GM23338 (cell line): ENCODE results near the gene SEC14L6.

Experiments
- CTCF ChIP-seq, 2 experiments: fragments of 200-600 bp in 1 of 2; sonication (generic) in 1 of 2; conservative IDR thresholded peaks; 2 replicates each; pipeline versions ENCODE4 v1.5.1 to v1.6.1; 2016 to 2017; ENCODE audit warnings: antibody characterized with exemption in 2 of 2, low read depth in 2 of 2, mild to moderate bottlenecking in 2 of 2, moderate library complexity in 1 of 2
- ETS1 ChIP-seq: IDR thresholded peaks from 2 replicates; pipeline ENCODE4 v1.6.1; 2016; ENCODE audit warnings: antibody characterized with exemption
- EZH2 ChIP-seq: fragments of 200-600 bp; sonication (generic); IDR thresholded peaks from one replicate; pipeline ENCODE4 v1.8.0; 2017; ENCODE audit warnings: antibody characterized with exemption, mild to moderate bottlenecking, low read depth; ENCODE audit not compliant: unreplicated experiment
- EZH2phosphoT487 ChIP-seq: fragments of 200-600 bp; sonication (generic); IDR thresholded peaks from one replicate; pipeline ENCODE4 v1.8.1; 2018; ENCODE audit warnings: antibody characterized with exemption; ENCODE audit not compliant: unreplicated experiment
- JUNB ChIP-seq: IDR thresholded peaks from one replicate; pipeline ENCODE4 v1.6.1; 2016; ENCODE audit warnings: antibody characterized with exemption; ENCODE audit not compliant: unreplicated experiment
- POLR2AphosphoS5 ChIP-seq: IDR thresholded peaks from 2 replicates; pipeline ENCODE4 v1.6.1; 2016; ENCODE audit warnings: antibody characterized with exemption, low read depth
- REST ChIP-seq: IDR thresholded peaks from one replicate; pipeline ENCODE4 v1.6.1; 2018; ENCODE audit warnings: antibody characterized with exemption; ENCODE audit not compliant: unreplicated experiment

- TF ChIP-seq CTCF (conservative IDR thresholded peaks at IDR 0.05; ENCODE audit: low read depth in 2 of 2) (no peak), JUNB (no peak), POLR2AphosphoS5 (no peak), ETS1 (no peak), REST (no peak), EZH2 (no peak), EZH2phosphoT487 (no peak)
Observed at GRCh38 chr22:30511109-30511508, 35.4 kb downstream of the SEC14L6 start.
